ENCODE results near the gene TMA7. TPM values are rescaled to one million over a fixed set of nuclear protein-coding genes. Genes with fewer than 3 reads are reported as not detected.

The TMA7 gene
- total RNA-seq, 4 donors from 2014 or later, result 115 to 279 (median 192) TPM

- in situ Hi-C loops (cut with MboI; ENCODE audit: low pct_ligation_motif_present in 1 of 4, low pct_unique_long_range_greater_than_20kb in 1 of 4, low sequenced_read_pairs in 3 of 4), result no loop called here
- 67 to 77% methylated on average over 4 to 6 of the region's 6 CpGs for WGBS, 2 donors (ENCODE audit: low coverage in 1 of 2)
- Histone ChIP-seq H3K36me3 (peaks cover 0 to 11% (median 2%) of the 10 kb centered on the region in 4 donors), H3K27ac (peak overlapping the region in 2 of 4 donors; percentile 94 to 99), H3K4me3 (no peak overlapping the region), H3K9me3 (no peaks in the 10 kb centered on the region), H3K27me3 (no peaks in the 10 kb centered on the region), H3K4me1 (peaks cover 23 to 31% (median 25%) of the 10 kb centered on the region in 4 donors)
- intact Hi-C loops (cut with DNase I; ENCODE audit: low total_unique reads), result no loop called here
- no peak for DNase-seq
- no peak for TF ChIP-seq POLR2AphosphoS5 (IDR thresholded peaks at IDR 0.05)
- no peak for TF ChIP-seq EP300 (IDR thresholded peaks at IDR 0.05; ENCODE audit: low read depth)
- TF ChIP-seq CTCF (IDR thresholded peaks at IDR 0.05), result no peak
- TF ChIP-seq POLR2A (IDR thresholded peaks at IDR 0.05), result no peak
Observed at GRCh38 chr3:48441940-48442339, 1.9 kb downstream of the TMA7 start.

GRCh38 chr3:48445277-48445882, 5.3 kb downstream of the TMA7 start:
- TF ChIP-seq EP300 (IDR thresholded peaks at IDR 0.05; ENCODE audit: low read depth) (no peak), POLR2A (IDR thresholded peaks at IDR 0.05) (no peak), CTCF (IDR thresholded peaks at IDR 0.05) (no peak), POLR2AphosphoS5 (IDR thresholded peaks at IDR 0.05) (no peak)
- no peak overlapping the region for H3K4me3 ChIP-seq
- 83 to 87% methylated on average over 3 to 6 of the region's 6 CpGs for WGBS, 2 donors (ENCODE audit: low coverage in 1 of 2)
- no peaks in the 10 kb centered on the region for H3K9me3 ChIP-seq
- no peaks in the 10 kb centered on the region for H3K27me3 ChIP-seq
- no peak for DNase-seq
- peaks cover 24 to 31% (median 26%) of the 10 kb centered on the region in 4 donors for H3K4me1 ChIP-seq
- in situ Hi-C loops (cut with MboI; ENCODE audit: low pct_ligation_motif_present in 1 of 4, low pct_unique_long_range_greater_than_20kb in 1 of 4, low sequenced_read_pairs in 3 of 4) (no loop called here), intact Hi-C loops (cut with DNase I; ENCODE audit: low total_unique reads) (no loop called here)
- peak overlapping the region in 2 of 4 donors; percentile 92 to 97 for H3K27ac ChIP-seq
- peaks cover 0 to 11% (median 2%) of the 10 kb centered on the region in 4 donors for H3K36me3 ChIP-seq

GRCh38 chr3:48446043-48446424, 6.0 kb downstream of the TMA7 start:
- intact Hi-C loops (cut with DNase I; ENCODE audit: low total_unique reads) (no loop called here), in situ Hi-C loops (cut with MboI; ENCODE audit: low pct_ligation_motif_present in 1 of 4, low pct_unique_long_range_greater_than_20kb in 1 of 4, low sequenced_read_pairs in 3 of 4) (no loop called here)
- Histone ChIP-seq H3K4me1 (peaks cover 21 to 29% (median 24%) of the 10 kb centered on the region in 4 donors), H3K27me3 (no peaks in the 10 kb centered on the region), H3K9me3 (no peaks in the 10 kb centered on the region), H3K4me3 (peak overlapping the region; percentile 66 to 87 (median 70)), H3K27ac (peak overlapping the region; percentile 92 to 97 (median 94)), H3K36me3 (peaks cover 0 to 11% (median 2%) of the 10 kb centered on the region in 4 donors)
- DNase-seq, result no peak
- WGBS, 2 donors (ENCODE audit: low coverage in 1 of 2), result 16 to 67% methylated on average over 1 to 6 of the region's 6 CpGs
- TF ChIP-seq EP300 (IDR thresholded peaks at IDR 0.05; ENCODE audit: low read depth) (no peak), POLR2AphosphoS5 (IDR thresholded peaks at IDR 0.05) (no peak), POLR2A (IDR thresholded peaks at IDR 0.05) (no peak), CTCF (IDR thresholded peaks at IDR 0.05) (no peak)

- 1% methylated on average over 53 of the region's 91 CpGs; no CpG with 5 or more reads in 1 of the 2 donors for WGBS, 2 donors (ENCODE audit: low coverage in 1 of 2)
- intact Hi-C loops (cut with DNase I; ENCODE audit: low total_unique reads) (no loop called here), in situ Hi-C loops (cut with MboI; ENCODE audit: low pct_ligation_motif_present in 1 of 4, low pct_unique_long_range_greater_than_20kb in 1 of 4, low sequenced_read_pairs in 3 of 4) (no loop called here)
- Histone ChIP-seq H3K4me3 (peak within 1 kb of the TSS; percentile 66 to 87 (median 70)), H3K9me3 (no peaks in the 10 kb centered on the region), H3K36me3 (peaks cover 0 to 11% (median 3%) of the 10 kb centered on the region in 4 donors), H3K27me3 (no peaks in the 10 kb centered on the region), H3K27ac (peak within 1 kb of the TSS; percentile 92 to 97 (median 94)), H3K4me1 (peaks cover 16 to 23% (median 18%) of the 10 kb centered on the region in 4 donors)
- peak; percentile 94 to 98 (median 98) for TF ChIP-seq POLR2AphosphoS5 (IDR thresholded peaks at IDR 0.05)
- TF ChIP-seq CTCF (IDR thresholded peaks at IDR 0.05), result peak in 2 of 5 experiments; percentile 5 to 9
- TF ChIP-seq POLR2A (IDR thresholded peaks at IDR 0.05), result peak; percentile 88
- TF ChIP-seq EP300 (IDR thresholded peaks at IDR 0.05; ENCODE audit: low read depth), result peak; percentile 10
- DNase-seq, result peak; percentile 94
Observed at GRCh38 chr3:48446425-48447193, 6.6 kb downstream of the TMA7 start, which contains the start of gene ATRIP. ATRIP (plus strand) TSS chr3:48446737; CDS start chr3:48446846, 109 bp downstream.
